GM06990 (cell line): Measurements from ENCODE around the gene ARHGEF4.

Experiments used
- DNase-seq: peaks from one replicate; pipeline ENCODE4 v3.0.0-alpha.2; 2011; ENCODE audit not compliant: insufficient read length; ENCODE audit errors: extremely low read depth
- H3K27me3 ChIP-seq: replicated peaks from 2 replicates; pipeline ENCODE4 v1.6.0; 2011; ENCODE audit warnings: low read length; ENCODE audit not compliant: control insufficient read depth, insufficient read depth
- H3K36me3 ChIP-seq: 2 replicates; pipeline ENCODE4 v1.5.1; 2011; ENCODE audit warnings: low read length; ENCODE audit not compliant: control insufficient read depth, insufficient read depth
- H3K4me3 ChIP-seq: replicated peaks from 2 replicates; pipeline ENCODE4 v1.5.1; 2011; ENCODE audit warnings: low read depth, mild to moderate bottlenecking, control low read depth, low read length
- TF ChIP-seq, protein P1 (sequence below): IDR thresholded peaks from 2 replicates; pipeline ENCODE4 v1.5.1; 2011; ENCODE audit warnings: low read length, control low read depth, mild to moderate bottlenecking, inconsistent platforms; ENCODE audit not compliant: insufficient read depth, poor library complexity, severe bottlenecking

ARHGEF4 gene

GRCh38 chr2:130832296-130832940, 4.3 kb upstream of the ARHGEF4 start:
- Histone ChIP-seq H3K36me3 (no peaks in the 10 kb centered on the region), H3K4me3 (no peak overlapping the region), H3K27me3 (no peaks in the 10 kb centered on the region; the same call in 1 of the 2 replicates)
- no peak for DNase-seq
- TF ChIP-seq, protein P1, sequence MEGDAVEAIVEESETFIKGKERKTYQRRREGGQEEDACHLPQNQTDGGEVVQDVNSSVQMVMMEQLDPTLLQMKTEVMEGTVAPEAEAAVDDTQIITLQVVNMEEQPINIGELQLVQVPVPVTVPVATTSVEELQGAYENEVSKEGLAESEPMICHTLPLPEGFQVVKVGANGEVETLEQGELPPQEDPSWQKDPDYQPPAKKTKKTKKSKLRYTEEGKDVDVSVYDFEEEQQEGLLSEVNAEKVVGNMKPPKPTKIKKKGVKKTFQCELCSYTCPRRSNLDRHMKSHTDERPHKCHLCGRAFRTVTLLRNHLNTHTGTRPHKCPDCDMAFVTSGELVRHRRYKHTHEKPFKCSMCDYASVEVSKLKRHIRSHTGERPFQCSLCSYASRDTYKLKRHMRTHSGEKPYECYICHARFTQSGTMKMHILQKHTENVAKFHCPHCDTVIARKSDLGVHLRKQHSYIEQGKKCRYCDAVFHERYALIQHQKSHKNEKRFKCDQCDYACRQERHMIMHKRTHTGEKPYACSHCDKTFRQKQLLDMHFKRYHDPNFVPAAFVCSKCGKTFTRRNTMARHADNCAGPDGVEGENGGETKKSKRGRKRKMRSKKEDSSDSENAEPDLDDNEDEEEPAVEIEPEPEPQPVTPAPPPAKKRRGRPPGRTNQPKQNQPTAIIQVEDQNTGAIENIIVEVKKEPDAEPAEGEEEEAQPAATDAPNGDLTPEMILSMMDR, result no peak

GRCh38 chr2:130834091-130834930, 2.4 kb upstream of the ARHGEF4 start:
- Histone ChIP-seq H3K36me3 (no peaks in the 10 kb centered on the region), H3K27me3 (no peaks in the 10 kb centered on the region; the same call in 1 of the 2 replicates), H3K4me3 (no peak overlapping the region)
- no peak for DNase-seq
- TF ChIP-seq, protein P1, result no peak

DNA sequence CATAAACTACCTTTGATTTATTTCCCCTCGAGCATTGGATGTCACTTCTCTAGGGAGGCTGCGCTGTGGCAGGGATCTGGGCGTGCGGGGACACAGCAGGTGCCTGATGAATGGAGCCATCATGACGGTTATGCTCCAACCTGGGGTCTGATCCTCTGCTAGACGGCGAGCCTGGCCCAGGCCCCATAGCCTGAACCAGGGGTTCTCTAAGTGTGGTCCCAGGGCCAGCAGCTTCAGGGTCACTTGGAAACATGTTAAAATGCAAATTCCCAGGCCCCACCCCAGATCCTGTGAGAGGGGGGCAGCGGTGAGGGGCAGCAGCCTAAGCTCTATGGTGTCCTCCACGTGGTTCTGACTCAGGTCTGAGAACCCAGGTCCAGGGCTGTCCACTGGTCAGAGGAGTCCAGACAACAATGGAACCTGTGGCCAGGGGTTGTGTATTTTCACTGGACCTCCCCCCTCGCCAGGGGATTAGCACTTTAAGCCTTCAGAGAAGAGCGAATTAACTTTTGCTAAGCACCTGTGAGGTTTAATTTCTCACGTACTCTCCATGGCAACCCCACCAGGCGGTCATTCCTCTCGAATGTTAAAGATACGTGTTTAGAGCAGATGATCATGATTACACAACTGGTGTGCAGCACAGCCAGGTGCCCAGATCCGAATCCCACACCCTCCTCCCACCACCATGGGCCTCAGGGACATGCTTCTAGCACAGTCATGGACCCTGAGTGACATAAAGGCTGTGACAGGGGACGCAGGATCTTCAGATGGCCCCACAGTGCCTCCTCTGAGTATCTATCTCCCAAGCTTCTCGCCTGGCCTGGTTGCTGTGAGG, 1.6 kb upstream of the ARHGEF4 start:
- TF ChIP-seq, protein P1, result no peak
- Histone ChIP-seq H3K36me3 (no peaks in the 10 kb centered on the region), H3K4me3 (no peak overlapping the region), H3K27me3 (no peaks in the 10 kb centered on the region; the same call in 1 of the 2 replicates)
- DNase-seq, result no peak

- TF ChIP-seq, protein P1, result no peak
- no peaks in the 10 kb centered on the region for H3K36me3 ChIP-seq
- H3K4me3 ChIP-seq, result no peak overlapping the region
- no peaks in the 10 kb centered on the region; the same call in 1 of the 2 replicates for H3K27me3 ChIP-seq
- no peak for DNase-seq
Measured at GRCh38 chr2:130835766-130836015, 1.0 kb upstream of the ARHGEF4 start.

- TF ChIP-seq, protein P1, result no peak
- H3K4me3 ChIP-seq, result no peak overlapping the region
- H3K27me3 ChIP-seq, result no peaks in the 10 kb centered on the region
- no peaks in the 10 kb centered on the region for H3K36me3 ChIP-seq
- no peak for DNase-seq
Measured at GRCh38 chr2:130837175-130837810, 579 bp downstream of the ARHGEF4 start.
